Neuronal stem cell (in vitro differentiated cells): ENCODE results near the gene SELENOF.

Experiments
- DNase-seq: peaks from one replicate; pipeline ENCODE4 v3.0.0-alpha.2; 2013; ENCODE audit warnings: low spot score
- H2AFZ ChIP-seq: one replicate; pipeline ENCODE4 v1.6.1; 2013; ENCODE audit warnings: mild to moderate bottlenecking, low read length, inconsistent platforms
- H2AK5ac ChIP-seq: 2 replicates; pipeline ENCODE4 v1.6.1; 2013; ENCODE audit warnings: low read depth, mild to moderate bottlenecking, inconsistent platforms, low read length, moderate library complexity, mixed read lengths
- H2BK120ac ChIP-seq: 2 replicates; pipeline ENCODE4 v1.6.1; 2013; ENCODE audit warnings: low read depth, mild to moderate bottlenecking, inconsistent platforms, low read length, moderate library complexity, mixed read lengths
- H2BK12ac ChIP-seq: one replicate; pipeline ENCODE4 v1.6.1; 2013; ENCODE audit warnings: low read length, inconsistent platforms
- H2BK15ac ChIP-seq: 2 replicates; pipeline ENCODE4 v1.6.1; 2013; ENCODE audit warnings: mild to moderate bottlenecking, low read length, inconsistent platforms, mixed read lengths
- H2BK5ac ChIP-seq: one replicate; pipeline ENCODE4 v1.6.1; 2013; ENCODE audit warnings: inconsistent platforms, mild to moderate bottlenecking, low read length, moderate library complexity
- H3K14ac ChIP-seq: one replicate; pipeline ENCODE4 v1.6.1; 2013; ENCODE audit warnings: low read length, inconsistent platforms
- H3K18ac ChIP-seq: 2 replicates; pipeline ENCODE4 v1.6.1; 2013; ENCODE audit warnings: low read length, inconsistent platforms
- H3K23ac ChIP-seq: 2 replicates; pipeline ENCODE4 v1.6.1; 2013; ENCODE audit warnings: low read depth, mild to moderate bottlenecking, mixed read lengths, low read length, inconsistent platforms; ENCODE audit not compliant: poor library complexity
- H3K27ac ChIP-seq: replicated peaks from 3 replicates; pipeline ENCODE4 v1.5.1; 2013; ENCODE audit warnings: low read length, inconsistent platforms
- H3K27me3 ChIP-seq, 3 experiments: 2 replicates each; pipeline ENCODE4 v1.6.1; 2013; ENCODE audit warnings: low read length in 3 of 3, mild to moderate bottlenecking in 2 of 3, inconsistent platforms in 1 of 3, low read depth in 1 of 3, mixed read lengths in 1 of 3, moderate library complexity in 1 of 3; ENCODE audit not compliant: control insufficient read depth in 3 of 3, insufficient read depth in 3 of 3
- H3K36me3 ChIP-seq, 2 donors: replicated peaks in 1 of 2; 2 replicates each; pipeline ENCODE4 v1.6.1; 2013; ENCODE audit warnings: low read length in 2 of 2; ENCODE audit not compliant: control insufficient read depth in 2 of 2, insufficient read depth in 2 of 2
- H3K4ac ChIP-seq: 2 replicates; pipeline ENCODE4 v1.6.1; 2013; ENCODE audit warnings: inconsistent platforms, mild to moderate bottlenecking, low read length, moderate library complexity
- H3K4me1 ChIP-seq, 2 donors: 1 replicate in 1 of 2; 2 replicates in 1 of 2; pipeline ENCODE4 v1.6.1; 2013; ENCODE audit warnings: low read length in 2 of 2, low read depth in 1 of 2; ENCODE audit not compliant: control insufficient read depth in 2 of 2, insufficient read depth in 1 of 2
- H3K4me2 ChIP-seq: one replicate; pipeline ENCODE4 v1.6.1; 2013; ENCODE audit warnings: mild to moderate bottlenecking, low read length, inconsistent platforms; ENCODE audit not compliant: insufficient read depth, poor library complexity, severe bottlenecking
- H3K4me3 ChIP-seq, 2 donors: 2 replicates each; pipeline ENCODE4 v1.5.1; 2013; ENCODE audit warnings: low read length in 2 of 2, mild to moderate bottlenecking in 2 of 2, inconsistent platforms in 1 of 2, moderate library complexity in 1 of 2
- H3K79me1 ChIP-seq: one replicate; pipeline ENCODE4 v1.6.1; 2013; ENCODE audit warnings: low read depth, mild to moderate bottlenecking, inconsistent platforms, low read length, moderate library complexity
- H3K9ac ChIP-seq: one replicate; pipeline ENCODE4 v1.6.1; 2013; ENCODE audit warnings: mild to moderate bottlenecking, low read depth, low read length, inconsistent platforms; ENCODE audit not compliant: poor library complexity
- H3K9me3 ChIP-seq, 2 donors: replicated peaks in 1 of 2; 2 replicates each; pipeline versions ENCODE3 to v1.6.1; 2013; ENCODE audit warnings: low read length in 2 of 2, mild to moderate bottlenecking in 2 of 2, inconsistent platforms in 1 of 2, low read depth in 1 of 2, mixed read lengths in 1 of 2, moderate library complexity in 1 of 2; ENCODE audit not compliant: control insufficient read depth in 2 of 2, insufficient read depth in 1 of 2
- H4K8ac ChIP-seq: one replicate; pipeline ENCODE4 v1.6.1; 2013; ENCODE audit warnings: low read depth, mild to moderate bottlenecking, inconsistent platforms, low read length, moderate library complexity
- H4K91ac ChIP-seq: one replicate; pipeline ENCODE4 v1.6.1; 2013; ENCODE audit warnings: low read length, low read depth, mild to moderate bottlenecking, inconsistent platforms; ENCODE audit not compliant: poor library complexity
- WGBS, 2 donors: extraction: QIAGEN DNeasy Blood & Tissue Kit; methylation state at CpG; one replicate each; pipeline ENCODE4 v1.1.7; 2013; ENCODE audit warnings: missing lambda C conversion rate in 2 of 2, mixed read lengths in 1 of 2; ENCODE audit not compliant: insufficient read length in 2 of 2, insufficient replicate concordance in 1 of 2; ENCODE audit errors: extremely low coverage in 2 of 2; 5-methylcytosine and 5-hydroxymethylcytosine counted together

The SELENOF gene

DNA sequence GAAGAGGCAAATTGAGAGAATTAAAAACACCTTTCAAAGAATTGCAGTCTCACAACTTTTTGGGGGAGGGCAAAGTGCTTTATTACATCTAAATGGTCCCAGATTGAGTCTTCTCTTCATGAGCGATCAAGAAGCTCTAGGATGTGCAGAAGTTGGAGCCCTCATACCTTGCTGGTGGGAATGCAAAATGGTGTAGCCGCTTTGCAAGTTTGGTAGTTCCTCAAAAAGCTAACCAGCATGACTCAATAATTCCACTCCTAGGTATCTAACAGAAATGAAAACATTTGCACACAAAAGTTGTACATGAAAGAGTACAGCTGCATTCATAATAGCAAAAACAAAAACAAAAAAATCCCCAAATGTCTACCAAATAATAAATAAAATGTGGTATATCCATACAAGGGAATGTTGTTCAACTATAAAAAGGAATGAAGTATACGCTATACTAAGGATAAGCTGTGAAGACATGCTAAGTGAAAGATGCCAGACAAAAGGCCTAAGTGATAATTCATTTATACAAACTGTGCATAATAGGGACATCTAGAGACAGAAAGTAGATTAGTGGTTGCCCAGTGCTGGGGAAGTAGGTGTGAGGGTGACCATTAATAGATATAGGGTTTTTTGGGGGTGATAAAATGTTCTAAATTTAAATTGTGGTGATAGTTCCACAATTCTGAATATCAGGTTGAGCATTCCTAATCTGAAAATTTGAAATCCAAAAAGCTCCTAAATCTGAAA, 55.2 kb downstream of the SELENOF start:
- no peak for DNase-seq
- Histone ChIP-seq H3K4me2 (no peak overlapping the region), H3K27ac (no peak overlapping the region), H2BK12ac (no peak overlapping the region), H3K4me1 (no peaks in the 10 kb centered on the region), H3K27me3 (no peaks in the 10 kb centered on the region), H4K91ac (no peak overlapping the region), H3K79me1 (no peaks in the 10 kb centered on the region), H3K18ac (no peak overlapping the region), H3K14ac (no peak overlapping the region), H3K23ac (no peak overlapping the region), H3K9ac (no peak overlapping the region), H3K9me3 (no peaks in the 10 kb centered on the region), H2BK15ac (no peak overlapping the region), H2BK5ac (no peak overlapping the region), H3K36me3 (peaks cover 0 to 15% of the 10 kb centered on the region in 2 donors), H2BK120ac (no peak overlapping the region), H3K4ac (no peak overlapping the region), H3K4me3 (no peak overlapping the region), H2AFZ (no peak overlapping the region), H2AK5ac (no peak overlapping the region), H4K8ac (no peak overlapping the region)
- no CpG with 5 or more reads among the region's 3 CpGs for WGBS, 2 donors

DNA sequence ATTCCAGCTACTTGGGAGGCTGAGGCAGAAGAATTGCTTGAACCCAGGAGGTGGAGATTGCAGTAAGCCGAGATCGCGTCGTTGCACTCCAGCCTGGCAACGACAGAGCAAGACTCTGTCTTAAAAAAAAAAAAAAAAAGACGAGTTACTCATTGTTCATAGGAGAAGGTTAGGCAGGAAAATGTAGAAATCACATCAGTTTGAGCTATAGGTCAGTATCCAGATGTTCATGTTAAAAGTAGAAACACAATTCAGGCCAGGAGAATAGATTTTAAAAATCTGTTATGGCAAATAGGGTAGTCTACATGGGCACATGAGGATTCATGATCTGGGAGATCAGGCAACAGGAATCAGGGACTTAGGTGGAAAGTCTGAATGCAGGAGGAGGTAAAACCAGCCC, 57.7 kb downstream of the SELENOF start:
- H3K9ac ChIP-seq: no peak overlapping the region
- DNase-seq: no peak
- H2BK120ac ChIP-seq: no peak overlapping the region
- H3K18ac ChIP-seq: no peak overlapping the region
- no CpG with 5 or more reads among the region's 6 CpGs for WGBS, 2 donors
- no peak overlapping the region for H3K4me2 ChIP-seq
- no peak overlapping the region for H3K4ac ChIP-seq
- H2BK15ac ChIP-seq: no peak overlapping the region
- H3K4me3 ChIP-seq: no peak overlapping the region
- no peaks in the 10 kb centered on the region for H3K4me1 ChIP-seq
- H3K27ac ChIP-seq: no peak overlapping the region
- no peak overlapping the region for H2BK5ac ChIP-seq
- H3K23ac ChIP-seq: no peak overlapping the region
- no peaks in the 10 kb centered on the region for H3K27me3 ChIP-seq
- no peaks in the 10 kb centered on the region for H3K36me3 ChIP-seq
- no peak overlapping the region for H4K91ac ChIP-seq
- no peak overlapping the region for H2BK12ac ChIP-seq
- no peak overlapping the region for H4K8ac ChIP-seq
- H3K14ac ChIP-seq: no peak overlapping the region
- no peak overlapping the region for H2AK5ac ChIP-seq
- H3K79me1 ChIP-seq: no peaks in the 10 kb centered on the region
- no peak overlapping the region for H2AFZ ChIP-seq
- no peaks in the 10 kb centered on the region for H3K9me3 ChIP-seq

DNA sequence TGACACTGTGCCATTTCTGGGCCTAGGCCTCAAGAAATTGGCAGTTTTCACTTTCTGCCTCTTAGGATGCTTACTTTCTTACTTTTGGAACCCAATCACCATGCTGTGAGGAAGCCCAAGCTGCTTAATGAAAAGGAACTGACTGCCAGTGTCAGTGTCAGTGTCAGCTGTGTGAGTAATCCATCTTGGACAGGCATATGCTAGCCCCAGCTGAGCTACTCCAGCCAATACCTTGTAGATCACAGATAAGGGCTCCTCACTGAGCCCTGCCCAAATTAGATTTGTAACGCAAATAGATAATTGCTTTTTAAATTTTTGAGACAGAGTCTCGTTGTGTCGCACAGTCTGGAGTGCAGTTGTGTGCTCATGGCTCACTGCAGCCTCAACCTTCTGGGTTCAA, 59.6 kb downstream of the SELENOF start:
- Histone ChIP-seq H4K8ac (no peak overlapping the region), H3K23ac (no peak overlapping the region), H2AK5ac (no peak overlapping the region), H3K27ac (no peak overlapping the region), H3K18ac (no peak overlapping the region), H3K4me2 (no peak overlapping the region), H2AFZ (no peak overlapping the region), H3K9me3 (no peaks in the 10 kb centered on the region), H3K4me1 (no peaks in the 10 kb centered on the region), H3K27me3 (no peaks in the 10 kb centered on the region), H3K36me3 (no peaks in the 10 kb centered on the region), H2BK5ac (no peak overlapping the region), H3K14ac (no peak overlapping the region), H2BK120ac (no peak overlapping the region), H3K79me1 (no peaks in the 10 kb centered on the region), H2BK12ac (no peak overlapping the region), H3K9ac (no peak overlapping the region), H3K4ac (no peak overlapping the region), H4K91ac (no peak overlapping the region), H3K4me3 (no peak overlapping the region), H2BK15ac (no peak overlapping the region)
- no peak for DNase-seq
- WGBS, 2 donors: no CpG with 5 or more reads among the region's 3 CpGs

DNA sequence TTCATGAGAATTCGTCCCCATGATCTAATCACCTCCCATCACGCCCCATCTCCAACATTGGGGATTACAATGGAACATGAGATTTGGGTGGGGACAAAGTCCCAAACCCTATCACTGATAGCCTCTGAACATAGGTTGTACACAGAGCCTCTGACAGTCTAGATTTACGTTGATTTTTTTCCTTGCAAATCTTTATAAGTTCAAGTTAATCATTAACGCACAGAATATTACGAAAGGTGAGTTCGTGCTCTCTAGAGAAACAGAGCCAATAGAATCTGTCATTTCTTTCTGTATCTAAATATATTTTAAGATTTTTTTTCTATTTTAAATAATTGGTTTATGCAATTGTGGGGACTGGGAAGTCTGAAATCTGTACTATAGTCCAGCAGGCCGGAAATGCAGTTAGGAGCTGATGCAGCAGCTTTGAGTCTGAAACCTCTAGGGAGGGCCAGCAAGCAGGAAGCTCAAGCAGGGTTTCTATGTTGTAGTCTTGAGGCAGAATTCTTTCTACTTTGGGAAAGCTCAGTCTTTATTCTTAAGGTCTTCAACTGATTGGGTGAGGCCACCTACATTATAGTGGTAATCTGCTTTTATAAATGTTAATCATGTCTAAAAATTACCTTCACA, 61.0 kb downstream of the SELENOF start:
- Histone ChIP-seq H3K27ac (no peak overlapping the region), H3K4me2 (no peak overlapping the region), H2AK5ac (no peak overlapping the region), H3K23ac (no peak overlapping the region), H4K8ac (no peak overlapping the region), H2AFZ (no peak overlapping the region), H3K9me3 (no peaks in the 10 kb centered on the region), H4K91ac (no peak overlapping the region), H3K36me3 (no peaks in the 10 kb centered on the region), H3K9ac (no peak overlapping the region), H3K4me3 (no peak overlapping the region), H2BK12ac (no peak overlapping the region), H2BK120ac (no peak overlapping the region), H3K4me1 (no peaks in the 10 kb centered on the region), H3K4ac (no peak overlapping the region), H2BK15ac (no peak overlapping the region), H3K18ac (no peak overlapping the region), H2BK5ac (no peak overlapping the region), H3K79me1 (no peaks in the 10 kb centered on the region), H3K14ac (no peak overlapping the region), H3K27me3 (no peaks in the 10 kb centered on the region)
- no peak for DNase-seq
- no CpG with 5 or more reads among the region's 7 CpGs for WGBS, 2 donors
